K562 treated with DMSO at 1 percent for 24 hours (cell line): ENCODE data around the gene DEK. TPM values are rescaled to one million over a fixed set of nuclear protein-coding genes. Genes with fewer than 3 reads are reported as not detected.

ENCODE experiments used
- total RNA-seq: library from RNA; unstranded; fragments of 300-600 nt; gene quantifications from 2 replicates; pipeline ENCODE4 v1.2.3, GENCODE V29; 2022; ENCODE audit warnings: low read depth; ENCODE audit not compliant: insufficient read depth

Gene DEK
- total RNA-seq: 71.9 and 88.4 TPM in 2 replicates

GRCh38 chr6:18264219-18264922, at the start of gene DEK:
Gene DEK (minus strand): TSS chr6:18264530. CDS start chr6:18263987, 543 bp downstream.

Other genes with a start within 250 kb of the DEK start
- gene NHLRC1, start 141.9 kb downstream of the DEK start, total RNA-seq: not detected in 2 replicates
- 16.7 and 20.5 TPM in 2 replicates for gene TPMT, start 109.5 kb downstream of the DEK start, total RNA-seq
- 31.0 and 38.2 TPM in 2 replicates for gene KDM1B, start 109.1 kb downstream of the DEK start, total RNA-seq
- gene RNF144B, start 122.8 kb upstream of the DEK start, total RNA-seq: 0.08 and 0.19 TPM in 2 replicates